Progenitor cell of endocrine pancreas (in vitro differentiated cells): ENCODE measurements around the gene NPEPPS. TPM values are rescaled to one million over a fixed set of nuclear protein-coding genes. Genes with fewer than 3 reads are reported as not detected.
A peak's percentile ranks its signal among the peaks of the same experiment; 100 is the strongest.

Source experiments
- DNase-seq: peaks from one replicate; pipeline ENCODE4 v3.0.0; 2021; ENCODE audit warnings: low spot score; ENCODE audit not compliant: unreplicated experiment
- H3K27ac Mint-ChIP-seq: 2 replicates; pipeline ENCODE4 v1.8.0; 2021; ENCODE audit warnings: mild to moderate bottlenecking, moderate library complexity, mixed read lengths
- H3K27me3 Mint-ChIP-seq: 2 replicates; pipeline ENCODE4 v1.8.0; 2021; ENCODE audit warnings: mixed read lengths
- H3K36me3 Mint-ChIP-seq: 2 replicates; pipeline ENCODE4 v1.8.0; 2022; ENCODE audit warnings: mixed read lengths; ENCODE audit not compliant: insufficient read depth
- H3K4me1 Mint-ChIP-seq: 2 replicates; pipeline ENCODE4 v1.8.0; 2021; ENCODE audit warnings: low read depth, mixed read lengths
- H3K4me3 Mint-ChIP-seq: 2 replicates; pipeline ENCODE4 v1.8.0; 2021; ENCODE audit warnings: low read depth, mild to moderate bottlenecking, moderate library complexity, mixed read lengths
- H3K9me3 Mint-ChIP-seq: 2 replicates; pipeline ENCODE4 v1.8.0; 2021; ENCODE audit warnings: low read depth, mixed read lengths
- CTCF ChIP-seq: fragments of 200-600 bp; sonication (generic); IDR thresholded peaks from one replicate; pipeline ENCODE4 v1.5.0; 2021; ENCODE audit warnings: antibody characterized with exemption, mild to moderate bottlenecking; ENCODE audit not compliant: unreplicated experiment
- total RNA-seq: library from RNA; stranded (reverse); gene quantifications from 2 replicates; pipeline ENCODE4 v1.2.1, GENCODE V29; 2021

Gene NPEPPS
- total RNA-seq, 1 donor from 2014 or later: 179 TPM

- H3K27me3 Mint-ChIP-seq: no peaks in the 10 kb centered on the region
- no peak overlapping the region for H3K4me3 Mint-ChIP-seq
- H3K36me3 Mint-ChIP-seq: peaks cover 2% of the 10 kb centered on the region
- no peak overlapping the region for H3K27ac Mint-ChIP-seq
- peaks cover 3% of the 10 kb centered on the region for H3K4me1 Mint-ChIP-seq
- H3K9me3 Mint-ChIP-seq: no peaks in the 10 kb centered on the region
- TF ChIP-seq CTCF: no peak
- DNase-seq: no peak
Measured at GRCh38 chr17:47644324-47644723, 113.4 kb downstream of the NPEPPS start.

- H3K36me3 Mint-ChIP-seq: peaks cover 17% of the 10 kb centered on the region
- H3K4me1 Mint-ChIP-seq: peaks cover 31% of the 10 kb centered on the region
- H3K9me3 Mint-ChIP-seq: no peaks in the 10 kb centered on the region
- peak within 1 kb of the TSS; percentile 80 for H3K4me3 Mint-ChIP-seq
- peak within 1 kb of the TSS; percentile 96 for H3K27ac Mint-ChIP-seq
- TF ChIP-seq CTCF: no peak
- no peaks in the 10 kb centered on the region for H3K27me3 Mint-ChIP-seq
- DNase-seq: peak; percentile 99
Measured at GRCh38 chr17:47649153-47649971, 118.5 kb downstream of the NPEPPS start, which contains the start of gene KPNB1. KPNB1 (plus strand) TSS chr17:47649919; CDS start chr17:47650245, 326 bp downstream.

GRCh38 chr17:47649972-47650524 is 119.1 kb downstream of the NPEPPS start:
- no peak for TF ChIP-seq CTCF
- peaks cover 38% of the 10 kb centered on the region for H3K4me1 Mint-ChIP-seq
- H3K4me3 Mint-ChIP-seq: peak overlapping the region; percentile 80
- H3K27ac Mint-ChIP-seq: peak overlapping the region; percentile 96
- DNase-seq: no peak
- H3K27me3 Mint-ChIP-seq: no peaks in the 10 kb centered on the region
- peaks cover 22% of the 10 kb centered on the region for H3K36me3 Mint-ChIP-seq
- H3K9me3 Mint-ChIP-seq: no peaks in the 10 kb centered on the region

GRCh38 chr17:47650525-47651522 is 119.9 kb downstream of the NPEPPS start:
- H3K27ac Mint-ChIP-seq: peak overlapping the region; percentile 92
- no peaks in the 10 kb centered on the region for H3K27me3 Mint-ChIP-seq
- H3K4me1 Mint-ChIP-seq: peaks cover 43% of the 10 kb centered on the region
- no peaks in the 10 kb centered on the region for H3K9me3 Mint-ChIP-seq
- no peak for TF ChIP-seq CTCF
- peak; percentile 86 for DNase-seq
- H3K4me3 Mint-ChIP-seq: peak overlapping the region; percentile 80
- peaks cover 26% of the 10 kb centered on the region for H3K36me3 Mint-ChIP-seq

GRCh38 chr17:47651704-47652103 is 120.8 kb downstream of the NPEPPS start:
- H3K27ac Mint-ChIP-seq: no peak overlapping the region
- peaks cover 29% of the 10 kb centered on the region for H3K36me3 Mint-ChIP-seq
- peak overlapping the region; percentile 80 for H3K4me3 Mint-ChIP-seq

More at GRCh38 chr17:47651704-47652103, 120.8 kb downstream of the NPEPPS start:
- H3K9me3 Mint-ChIP-seq: no peaks in the 10 kb centered on the region
- no peak for DNase-seq
- H3K27me3 Mint-ChIP-seq: no peaks in the 10 kb centered on the region
- TF ChIP-seq CTCF: no peak
- peaks cover 43% of the 10 kb centered on the region for H3K4me1 Mint-ChIP-seq
